HTR-8/SVneo (cell line): Measurements from ENCODE around the gene TMC7.
"Not testable (repeated sequence)": the region's sequence is repeated elsewhere in the genome, so short reads cannot be mapped to it uniquely, and the experiment has no call there.

ENCODE experiments used
- DNase-seq: peaks from one replicate; pipeline ENCODE4 v3.0.0; 2011; ENCODE audit warnings: low spot score, mixed read lengths; ENCODE audit not compliant: insufficient read length
- FAIRE-seq: peaks from 2 replicates; lab custom pipeline; 2011; peaks lifted over from hg19 to GRCh38; lab: Jason Lieb, UNC

TMC7 gene

DNA sequence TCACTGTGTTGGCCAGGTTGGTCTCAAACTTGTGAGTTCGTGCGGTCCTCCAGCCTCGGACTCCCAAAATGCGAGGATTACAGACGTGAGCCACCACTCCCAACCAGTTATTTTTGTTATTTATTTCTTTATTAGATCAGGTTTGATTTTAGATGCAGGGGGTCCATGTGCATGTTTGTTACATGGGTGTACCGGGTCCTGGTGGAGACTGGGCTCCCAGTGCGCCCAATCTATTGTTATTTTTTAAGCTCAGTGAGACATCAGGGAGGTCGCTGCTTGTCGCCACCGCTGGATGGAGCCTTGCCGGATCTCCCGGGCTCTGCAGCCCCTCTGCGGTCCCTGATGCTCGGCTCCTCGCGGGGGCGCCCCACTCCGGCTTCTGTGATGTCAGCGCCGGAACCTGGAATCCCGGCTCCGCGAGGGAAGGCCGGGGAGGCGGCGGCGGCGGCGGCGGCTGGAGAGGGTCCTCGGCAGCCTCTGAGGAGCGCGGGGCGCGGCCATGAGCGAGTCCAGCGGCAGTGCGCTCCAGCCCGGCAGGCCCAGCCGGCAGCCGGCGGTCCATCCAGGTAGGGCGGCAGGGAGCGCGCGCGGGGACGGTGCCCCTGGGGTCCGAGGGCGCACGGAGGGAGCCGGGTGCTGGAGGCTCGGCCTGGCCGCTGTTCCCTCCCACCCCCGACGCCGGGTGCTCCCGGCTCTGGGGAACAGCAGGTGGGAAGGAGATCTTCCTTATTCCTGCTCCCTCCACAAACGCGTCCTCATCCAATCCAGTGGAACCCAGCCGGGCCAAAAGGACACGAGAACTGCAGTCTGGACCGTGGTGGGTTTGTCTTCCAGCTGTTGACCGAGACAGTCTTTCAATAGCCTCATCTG lies at the start of gene TMC7:
Gene TMC7, plus strand, starts transcription at position 370 of the 870 bp plus-strand sequence. Its CDS starts 130 bp downstream, at position 500.
- FAIRE-seq = no peak
- DNase-seq = peak; percentile 87

DNA sequence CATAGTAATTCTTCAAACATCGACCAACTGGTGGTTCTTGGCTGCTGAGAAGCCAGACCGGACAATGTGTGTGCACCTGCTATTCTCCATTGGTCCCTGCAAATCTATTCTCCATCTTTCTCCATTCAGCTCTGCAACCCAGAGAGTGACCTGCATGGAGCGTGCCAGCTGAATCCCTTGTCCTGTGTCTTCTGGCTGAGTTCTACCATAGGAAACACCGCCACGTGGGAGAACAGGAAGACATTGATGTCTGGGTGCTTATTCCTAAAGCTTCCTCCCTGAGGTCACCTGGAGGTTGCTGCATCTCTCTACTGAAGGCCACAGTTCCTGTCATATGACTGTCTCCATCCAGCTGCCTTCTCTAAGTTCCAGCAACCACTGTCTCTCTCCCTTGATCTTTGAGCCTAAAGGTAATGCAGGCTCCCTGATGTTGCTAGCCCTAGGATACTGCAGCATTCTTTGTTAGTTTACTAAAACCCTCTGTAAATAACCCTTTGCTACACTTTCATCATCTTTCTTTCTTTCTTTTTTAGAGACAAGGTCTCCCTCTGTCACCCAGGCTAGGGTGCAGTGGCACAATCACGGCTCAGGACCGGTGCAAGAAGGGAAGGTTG lies 46.9 kb upstream of the TMC7 start:
- DNase-seq (no peak), FAIRE-seq (no peak)

DNA sequence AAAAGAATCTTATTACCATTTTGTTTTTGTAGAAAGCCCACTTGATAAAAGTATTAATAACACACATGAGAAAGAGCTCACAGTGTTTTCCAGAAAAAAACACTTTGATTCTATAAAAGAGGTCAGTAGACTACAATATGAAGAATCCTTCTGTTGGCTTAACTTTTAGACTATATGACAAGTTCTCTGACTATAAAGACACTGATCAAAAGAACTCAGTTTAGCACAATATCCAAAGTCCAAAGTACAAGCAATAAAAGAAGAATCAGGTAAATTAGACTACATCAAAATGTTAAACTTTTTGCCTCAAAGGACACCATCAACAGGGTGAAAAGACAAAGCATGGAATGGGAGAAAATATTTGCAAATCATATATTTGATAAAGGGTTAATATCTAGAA lies 46.3 kb upstream of the TMC7 start:
- no peak for FAIRE-seq
- no peak for DNase-seq

- DNase-seq (no peak), FAIRE-seq (no peak)
Measured at GRCh38 chr16:18938986-18939385, 44.7 kb upstream of the TMC7 start.

GRCh38 chr16:18941471-18941870 lies 42.3 kb upstream of the TMC7 start:
- FAIRE-seq = no peak

GRCh38 chr16:18942061-18942460 lies 41.7 kb upstream of the TMC7 start:
- no peak for FAIRE-seq
- no peak for DNase-seq

More at GRCh38 chr16:18941471-18941870, 42.3 kb upstream of the TMC7 start:
- no peak for DNase-seq

- FAIRE-seq (no peak), DNase-seq (no peak)
Measured at GRCh38 chr16:18943414-18943813, 40.3 kb upstream of the TMC7 start.

- FAIRE-seq (no peak), DNase-seq (no peak)
Measured at GRCh38 chr16:18945233-18945632, 38.5 kb upstream of the TMC7 start.

- FAIRE-seq (no peak), DNase-seq (no peak)
Measured at GRCh38 chr16:18948372-18949020, 35.2 kb upstream of the TMC7 start.

GRCh38 chr16:18950469-18951185 lies 33.1 kb upstream of the TMC7 start:
- FAIRE-seq = no peak
- DNase-seq = no peak

DNA sequence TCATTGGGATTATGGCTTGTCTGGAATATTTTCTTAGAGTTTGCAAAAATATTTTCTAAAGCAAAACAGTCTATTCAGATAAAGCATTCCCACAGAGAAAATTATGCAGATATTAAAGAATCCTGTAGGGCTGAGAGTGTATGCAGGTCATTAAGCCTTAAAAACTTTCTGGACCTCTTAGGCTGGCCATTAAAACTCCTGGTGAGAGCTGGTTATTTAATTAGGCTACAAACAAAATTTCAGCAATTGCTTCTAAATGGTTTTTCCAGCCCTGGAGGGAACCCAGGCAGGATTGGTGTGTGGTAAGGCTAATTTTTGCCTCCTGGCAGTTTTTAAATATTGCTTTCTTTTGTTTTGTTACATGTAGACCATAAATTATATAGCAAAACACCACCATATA lies 30.2 kb upstream of the TMC7 start:
- FAIRE-seq (no peak), DNase-seq (no peak)

DNA sequence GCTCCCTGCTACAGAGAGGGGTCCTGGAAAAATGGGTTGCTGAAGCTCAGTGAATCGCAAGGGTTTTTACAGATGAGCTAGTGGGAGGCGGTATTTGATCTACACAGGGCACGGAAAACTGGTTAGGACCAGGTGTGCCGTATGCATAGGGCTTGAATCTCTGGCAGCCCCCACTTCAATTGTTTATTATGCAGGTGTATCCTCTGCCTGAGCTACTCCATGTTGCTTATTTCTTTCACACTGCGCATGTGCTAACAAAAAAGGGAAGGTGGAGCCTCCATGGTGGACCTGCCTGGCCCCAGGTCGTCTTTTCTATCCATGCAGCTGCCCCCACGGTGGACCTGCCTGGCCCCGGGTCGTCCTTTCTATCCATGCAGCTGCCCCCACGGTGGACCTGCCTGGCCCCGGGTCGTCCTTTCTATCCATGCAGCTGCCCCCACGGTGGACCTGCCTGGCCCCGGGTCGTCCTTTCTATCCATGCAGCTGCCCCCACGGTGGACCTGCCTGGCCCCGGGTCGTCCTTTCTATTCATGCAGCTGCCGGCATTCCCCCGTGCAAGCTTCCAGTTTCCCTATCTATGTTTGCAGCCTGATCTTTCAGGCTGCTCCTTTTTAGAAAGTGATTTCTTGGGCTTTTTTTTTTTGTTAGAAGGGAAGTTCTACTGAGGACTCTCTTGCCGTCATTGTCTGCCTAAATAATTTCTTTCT lies 27.7 kb upstream of the TMC7 start:
- not testable (repeated sequence) for DNase-seq, FAIRE-seq

DNA sequence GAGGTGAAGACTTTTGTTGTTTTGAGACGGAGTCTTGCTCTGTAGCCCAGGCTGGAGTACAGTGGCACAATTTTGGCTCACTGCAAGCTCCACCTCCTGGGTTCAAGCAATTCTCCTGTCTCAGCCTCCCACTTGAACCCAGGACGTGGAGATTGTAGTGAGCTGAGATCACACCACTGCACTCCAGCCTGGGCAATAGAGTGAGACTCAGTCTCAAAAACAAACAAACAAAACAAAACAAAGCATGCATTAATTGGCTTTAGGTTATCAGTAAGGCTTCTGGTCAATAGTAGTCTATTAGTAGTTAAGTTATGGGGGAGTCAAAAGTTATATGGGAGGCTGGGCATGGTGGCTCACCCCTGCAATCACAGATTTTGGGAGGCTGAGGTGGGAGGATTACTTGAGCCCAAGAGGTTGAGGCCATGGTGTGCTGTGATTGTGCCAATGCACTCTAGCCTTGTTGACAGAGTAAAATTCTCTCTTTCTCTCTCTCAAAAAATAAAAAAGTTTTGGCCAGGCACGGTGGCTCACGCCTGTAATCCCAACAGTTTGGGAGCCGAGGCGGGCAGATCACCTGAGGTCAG lies 27.0 kb upstream of the TMC7 start:
- DNase-seq, FAIRE-seq: not testable (repeated sequence)

GRCh38 chr16:18958621-18959029 lies 25.1 kb upstream of the TMC7 start:
- no peak for FAIRE-seq
- DNase-seq = no peak

DNA sequence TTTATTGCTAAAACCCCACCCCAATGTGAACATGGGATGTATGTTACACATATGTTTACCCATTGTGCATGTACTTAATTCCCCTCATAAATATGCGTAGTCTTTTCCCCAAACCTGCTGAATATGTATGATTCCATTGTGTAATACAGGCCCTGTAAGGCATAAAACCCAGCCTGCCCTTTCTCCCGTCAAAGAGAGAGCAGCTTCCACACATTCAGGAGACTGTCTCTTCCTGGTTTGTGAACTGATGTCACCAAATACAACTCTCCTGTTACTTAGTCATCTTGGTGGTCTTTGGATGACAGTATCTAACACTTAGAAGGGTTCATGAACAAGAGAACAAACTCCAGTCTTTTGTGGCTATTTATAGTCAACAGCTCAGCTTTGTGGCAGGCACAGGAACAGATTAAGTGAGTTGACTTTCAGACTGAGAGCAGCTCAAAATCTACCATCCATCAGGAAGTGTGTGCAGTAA lies 24.7 kb upstream of the TMC7 start:
- FAIRE-seq (no peak), DNase-seq (no peak)

DNA sequence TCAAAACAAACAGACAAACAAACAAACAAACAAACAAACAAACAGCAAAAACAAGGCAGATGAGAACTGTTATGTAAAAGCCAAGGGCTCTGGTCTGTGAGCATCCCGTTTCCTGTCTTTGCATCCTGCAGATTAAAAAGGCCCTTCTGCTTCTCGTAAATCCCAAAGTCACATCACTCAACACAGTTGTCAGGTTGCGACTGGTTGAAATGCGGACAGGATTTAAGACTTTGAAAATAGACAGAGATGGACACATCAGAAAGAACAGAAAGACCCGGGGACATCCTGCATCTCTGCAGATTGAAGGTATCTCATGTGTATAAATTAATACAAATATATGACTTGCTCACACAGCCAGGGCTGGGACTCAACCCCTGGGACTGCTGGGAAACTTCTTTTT lies 18.2 kb upstream of the TMC7 start:
- no peak for DNase-seq
- no peak for FAIRE-seq

- FAIRE-seq = no peak
- no peak for DNase-seq
Measured at GRCh38 chr16:18966791-18967190, 16.9 kb upstream of the TMC7 start.

DNA sequence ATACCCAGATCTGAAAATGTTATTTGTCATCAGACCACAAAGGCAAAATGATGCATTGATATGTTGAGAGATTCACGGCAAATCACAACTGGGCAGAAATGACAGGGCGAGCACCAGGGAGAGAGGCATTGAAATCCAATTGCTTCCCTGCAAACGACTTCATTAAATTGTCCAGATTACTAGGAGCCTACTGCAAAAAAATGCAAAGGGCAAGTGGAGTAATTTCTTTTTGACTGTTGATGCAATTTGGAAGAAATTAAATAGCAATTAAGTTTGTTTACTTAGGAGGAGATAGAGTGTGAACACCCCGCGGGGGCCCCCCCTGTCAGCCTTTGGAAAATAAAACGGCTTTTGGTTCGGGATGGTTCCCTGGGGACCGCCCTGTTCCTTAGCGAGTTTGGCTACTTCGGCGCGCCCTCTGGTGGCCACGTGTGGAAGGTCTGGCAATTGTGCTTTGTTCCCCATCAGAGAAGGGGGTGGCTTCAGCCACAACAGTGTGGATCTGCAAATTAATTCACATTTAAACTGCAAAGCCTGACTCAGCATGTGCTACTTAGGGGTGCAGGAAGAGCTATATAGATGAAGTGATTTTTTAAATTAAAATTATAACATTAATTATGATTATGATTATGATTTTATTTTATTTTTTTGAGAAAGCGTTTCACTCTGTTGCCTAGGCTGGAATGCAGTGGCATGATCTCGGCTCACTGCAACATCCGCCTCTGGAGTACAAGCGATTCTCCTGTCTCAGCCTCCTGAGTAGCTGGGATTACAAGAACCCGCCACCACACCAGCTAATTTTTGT lies 14.5 kb upstream of the TMC7 start:
- no peak for FAIRE-seq
- DNase-seq = peak; percentile 83

DNA sequence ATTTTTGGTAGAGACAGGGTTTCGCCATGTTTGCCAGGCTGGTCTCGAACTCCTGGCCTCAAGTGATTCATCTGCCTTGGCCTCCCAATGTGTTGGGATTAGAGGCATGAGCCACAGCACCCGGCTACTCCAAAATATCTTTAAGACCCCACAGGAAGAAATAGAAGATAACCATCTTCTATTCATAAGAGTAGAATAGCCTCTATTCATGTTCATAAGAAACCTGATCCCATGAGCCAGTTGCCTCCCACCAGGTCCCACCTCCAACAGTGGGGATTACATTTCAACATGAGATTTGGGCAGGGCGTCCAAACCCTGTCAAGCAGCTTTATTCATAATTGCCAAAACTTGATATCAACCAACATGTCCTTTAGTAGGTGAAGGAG lies 13.9 kb upstream of the TMC7 start:
- DNase-seq (no peak), FAIRE-seq (no peak)
